ENCODE measurements around the gene CREB3L1.

The CREB3L1 gene

DNA sequence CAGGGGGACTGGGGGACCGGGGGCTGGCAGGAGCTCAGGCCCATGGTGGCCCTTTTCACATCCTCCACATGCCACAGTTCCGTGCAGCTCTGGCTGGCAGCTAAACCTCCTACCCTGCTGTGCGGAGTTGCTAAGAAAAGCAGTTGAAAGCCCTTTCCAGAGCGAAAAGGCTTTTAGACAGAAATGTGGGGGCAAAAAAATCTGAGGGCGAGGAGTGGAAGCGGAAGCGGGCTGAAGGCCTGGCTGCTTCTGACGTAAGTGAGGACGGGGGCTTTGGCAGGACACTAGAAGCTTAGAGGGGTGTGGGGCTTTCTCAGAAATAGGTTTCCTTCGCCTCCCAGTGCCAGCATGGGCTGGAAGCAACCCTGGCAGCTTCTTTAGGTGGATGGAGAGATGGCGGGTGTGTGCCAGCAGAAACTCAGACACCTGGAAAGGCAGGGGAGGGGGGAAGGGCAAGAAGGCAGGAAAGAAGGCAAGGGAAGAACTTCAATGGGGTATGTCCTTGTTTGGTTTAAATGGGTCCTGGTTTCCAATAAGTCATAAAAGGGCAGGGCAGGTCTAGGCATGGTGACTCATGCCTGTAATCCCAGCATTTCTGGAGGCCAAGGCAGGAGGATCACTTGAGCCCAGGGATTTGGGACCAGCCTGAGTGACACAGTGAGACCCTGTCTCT is 58.6 kb downstream of the CREB3L1 start:
- no peaks in the 10 kb centered on the region for H4K20me1 ChIP-seq (ENCODE audit: insufficient read depth, low read length, poor library complexity, severe bottlenecking)
- TF ChIP-seq EZH2phosphoT487 (IDR thresholded peaks at IDR 0.05; ENCODE audit: borderline replicate concordance): no peak
- H3K4me1 ChIP-seq (ENCODE audit: insufficient read depth, low read length, poor library complexity, severe bottlenecking): peaks cover 48% of the 10 kb centered on the region
- no peak overlapping the region for H3K4me2 ChIP-seq (ENCODE audit: low read depth, low read length, poor library complexity, severe bottlenecking)
- no peaks in the 10 kb centered on the region for H3K9me3 ChIP-seq (ENCODE audit: insufficient read depth, low read depth, low read length)
- H3K27me3 ChIP-seq (ENCODE audit: insufficient read depth, low read length, poor library complexity, severe bottlenecking): peaks cover 14% of the 10 kb centered on the region
- no peaks in the 10 kb centered on the region for H3K79me2 ChIP-seq (ENCODE audit: insufficient read depth, low read length)
- H3F3A ChIP-seq (ENCODE audit: low read depth): no peaks in the 10 kb centered on the region
- no peak overlapping the region for H3K4me3 ChIP-seq (ENCODE audit: low read length, poor library complexity, severe bottlenecking)
- no peaks in the 10 kb centered on the region for H3K9me2 ChIP-seq (replicated peaks; ENCODE audit: low read depth, low read length)
- H2AFZ ChIP-seq (ENCODE audit: low read length): no peak overlapping the region
- H3K9ac ChIP-seq (ENCODE audit: low read depth, low read length, poor library complexity, severe bottlenecking): no peak overlapping the region
- no peaks in the 10 kb centered on the region for H3K36me3 ChIP-seq (ENCODE audit: insufficient read depth, low read length)

DNA sequence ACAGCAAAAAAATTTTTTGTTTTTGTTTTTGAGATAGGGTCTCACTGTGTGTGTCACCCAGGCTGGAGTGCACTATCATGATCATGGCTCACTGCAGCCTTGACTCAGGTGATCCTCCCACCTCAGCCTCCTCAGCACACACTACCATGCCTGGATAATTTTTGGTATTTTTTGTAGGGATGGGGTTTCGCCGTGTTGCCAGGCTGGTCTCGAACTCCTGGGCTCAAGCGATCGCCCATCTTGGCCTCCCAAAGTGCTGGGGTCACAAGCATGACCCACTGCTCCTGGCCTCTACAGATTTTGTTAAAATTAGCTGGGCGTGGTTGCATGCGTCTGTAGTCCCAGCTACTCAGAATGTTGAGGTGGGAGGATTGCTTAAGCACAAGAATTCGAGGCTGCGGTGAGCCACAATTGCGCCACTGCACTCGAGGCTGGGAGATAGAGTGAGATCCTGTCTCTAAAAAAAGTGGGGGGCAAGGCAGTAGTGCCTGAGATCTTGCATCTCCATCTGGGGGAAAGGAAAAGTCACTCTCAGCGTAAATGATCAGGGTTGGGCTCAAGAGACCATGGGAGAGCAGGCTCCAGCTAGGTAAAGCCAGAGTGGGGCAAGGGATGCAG is 59.2 kb downstream of the CREB3L1 start:
- H4K20me1 ChIP-seq (ENCODE audit: insufficient read depth, low read length, poor library complexity, severe bottlenecking): no peaks in the 10 kb centered on the region
- H3K4me2 ChIP-seq (ENCODE audit: low read depth, low read length, poor library complexity, severe bottlenecking): no peak overlapping the region
- peaks cover 14% of the 10 kb centered on the region for H3K27me3 ChIP-seq (ENCODE audit: insufficient read depth, low read length, poor library complexity, severe bottlenecking)
- no peaks in the 10 kb centered on the region for H3K79me2 ChIP-seq (ENCODE audit: insufficient read depth, low read length)
- no peak overlapping the region for H2AFZ ChIP-seq (ENCODE audit: low read length)
- H3K9me2 ChIP-seq (replicated peaks; ENCODE audit: low read depth, low read length): no peaks in the 10 kb centered on the region
- peaks cover 48% of the 10 kb centered on the region for H3K4me1 ChIP-seq (ENCODE audit: insufficient read depth, low read length, poor library complexity, severe bottlenecking)
- no peaks in the 10 kb centered on the region for H3K9me3 ChIP-seq (ENCODE audit: insufficient read depth, low read depth, low read length)
- H3F3A ChIP-seq (ENCODE audit: low read depth): no peaks in the 10 kb centered on the region
- no peak overlapping the region for H3K4me3 ChIP-seq (ENCODE audit: low read length, poor library complexity, severe bottlenecking)
- no peaks in the 10 kb centered on the region for H3K36me3 ChIP-seq (ENCODE audit: insufficient read depth, low read length)
- H3K9ac ChIP-seq (ENCODE audit: low read depth, low read length, poor library complexity, severe bottlenecking): no peak overlapping the region
- TF ChIP-seq, protein P1, sequence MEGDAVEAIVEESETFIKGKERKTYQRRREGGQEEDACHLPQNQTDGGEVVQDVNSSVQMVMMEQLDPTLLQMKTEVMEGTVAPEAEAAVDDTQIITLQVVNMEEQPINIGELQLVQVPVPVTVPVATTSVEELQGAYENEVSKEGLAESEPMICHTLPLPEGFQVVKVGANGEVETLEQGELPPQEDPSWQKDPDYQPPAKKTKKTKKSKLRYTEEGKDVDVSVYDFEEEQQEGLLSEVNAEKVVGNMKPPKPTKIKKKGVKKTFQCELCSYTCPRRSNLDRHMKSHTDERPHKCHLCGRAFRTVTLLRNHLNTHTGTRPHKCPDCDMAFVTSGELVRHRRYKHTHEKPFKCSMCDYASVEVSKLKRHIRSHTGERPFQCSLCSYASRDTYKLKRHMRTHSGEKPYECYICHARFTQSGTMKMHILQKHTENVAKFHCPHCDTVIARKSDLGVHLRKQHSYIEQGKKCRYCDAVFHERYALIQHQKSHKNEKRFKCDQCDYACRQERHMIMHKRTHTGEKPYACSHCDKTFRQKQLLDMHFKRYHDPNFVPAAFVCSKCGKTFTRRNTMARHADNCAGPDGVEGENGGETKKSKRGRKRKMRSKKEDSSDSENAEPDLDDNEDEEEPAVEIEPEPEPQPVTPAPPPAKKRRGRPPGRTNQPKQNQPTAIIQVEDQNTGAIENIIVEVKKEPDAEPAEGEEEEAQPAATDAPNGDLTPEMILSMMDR (conservative IDR thresholded peaks at IDR 0.05; ENCODE audit: low read length): no peak
- TF ChIP-seq EZH2phosphoT487 (IDR thresholded peaks at IDR 0.05; ENCODE audit: borderline replicate concordance): no peak

DNA sequence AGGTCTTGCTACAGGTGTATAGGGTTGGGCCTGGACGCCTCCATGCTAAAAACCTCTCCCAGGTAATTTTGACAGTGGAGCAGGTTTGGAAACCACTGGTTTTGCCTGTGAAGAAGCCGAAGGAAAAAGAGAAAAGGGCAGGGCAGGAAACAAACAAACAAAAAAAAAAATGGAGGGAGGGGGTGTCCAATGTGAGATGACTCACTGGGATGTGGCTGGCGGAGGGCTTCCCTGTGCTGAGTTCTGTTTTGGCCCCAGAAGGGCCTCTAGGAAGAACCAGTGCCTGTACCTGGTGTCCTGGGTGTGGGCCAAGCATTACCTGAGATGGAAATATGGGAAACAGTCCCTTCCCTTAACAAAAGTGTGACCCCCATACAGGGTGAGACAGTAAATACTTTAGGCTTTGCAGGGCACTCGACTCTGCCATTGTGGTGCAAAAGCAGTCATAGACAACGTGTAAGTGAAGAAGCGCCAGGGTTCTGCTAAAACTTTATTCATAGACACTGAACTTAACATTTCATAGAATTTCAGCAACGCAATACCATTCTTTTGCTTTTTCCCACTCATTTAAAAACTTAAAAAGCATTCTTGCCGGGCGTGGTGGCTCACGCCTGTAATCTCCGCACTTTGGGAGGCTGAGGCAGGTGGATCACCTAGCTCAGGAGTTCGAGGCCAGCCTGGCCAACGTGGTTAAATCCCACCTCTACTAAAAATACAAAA is 60.3 kb downstream of the CREB3L1 start:
- no peak overlapping the region for H3K9ac ChIP-seq (ENCODE audit: low read depth, low read length, poor library complexity, severe bottlenecking)

More for the DNA sequence above, 60.3 kb downstream of the CREB3L1 start:
- Histone ChIP-seq H3K4me3 (ENCODE audit: low read length, poor library complexity, severe bottlenecking) (no peak overlapping the region), H3K27me3 (ENCODE audit: insufficient read depth, low read length, poor library complexity, severe bottlenecking) (peaks cover 9% of the 10 kb centered on the region), H4K20me1 (ENCODE audit: insufficient read depth, low read length, poor library complexity, severe bottlenecking) (no peaks in the 10 kb centered on the region), H3K9me3 (ENCODE audit: insufficient read depth, low read depth, low read length) (no peaks in the 10 kb centered on the region), H2AFZ (ENCODE audit: low read length) (no peak overlapping the region), H3F3A (ENCODE audit: low read depth) (peaks cover 6% of the 10 kb centered on the region; the same call in 1 of the 2 replicates), H3K4me2 (ENCODE audit: low read depth, low read length, poor library complexity, severe bottlenecking) (no peak overlapping the region), H3K9me2 (replicated peaks; ENCODE audit: low read depth, low read length) (no peaks in the 10 kb centered on the region), H3K36me3 (ENCODE audit: insufficient read depth, low read length) (no peaks in the 10 kb centered on the region), H3K4me1 (ENCODE audit: insufficient read depth, low read length, poor library complexity, severe bottlenecking) (peaks cover 49% of the 10 kb centered on the region), H3K79me2 (ENCODE audit: insufficient read depth, low read length) (no peaks in the 10 kb centered on the region)
- TF ChIP-seq EZH2phosphoT487 (IDR thresholded peaks at IDR 0.05; ENCODE audit: borderline replicate concordance): no peak
- TF ChIP-seq, protein P1 (conservative IDR thresholded peaks at IDR 0.05; ENCODE audit: low read length): no peak

Data from Loucy (cell line).